SIG-M5 (cell line): Measurements from ENCODE around the gene FBXW9.
"Not testable (repeated sequence)": the region's sequence is repeated elsewhere in the genome, so short reads cannot be mapped to it uniquely, and the experiment has no call there.

Experiments
- DNase-seq: peaks from one replicate; lab custom pipeline; 2025; lab: John Stamatoyannopoulos, UW

FBXW9 gene

DNA sequence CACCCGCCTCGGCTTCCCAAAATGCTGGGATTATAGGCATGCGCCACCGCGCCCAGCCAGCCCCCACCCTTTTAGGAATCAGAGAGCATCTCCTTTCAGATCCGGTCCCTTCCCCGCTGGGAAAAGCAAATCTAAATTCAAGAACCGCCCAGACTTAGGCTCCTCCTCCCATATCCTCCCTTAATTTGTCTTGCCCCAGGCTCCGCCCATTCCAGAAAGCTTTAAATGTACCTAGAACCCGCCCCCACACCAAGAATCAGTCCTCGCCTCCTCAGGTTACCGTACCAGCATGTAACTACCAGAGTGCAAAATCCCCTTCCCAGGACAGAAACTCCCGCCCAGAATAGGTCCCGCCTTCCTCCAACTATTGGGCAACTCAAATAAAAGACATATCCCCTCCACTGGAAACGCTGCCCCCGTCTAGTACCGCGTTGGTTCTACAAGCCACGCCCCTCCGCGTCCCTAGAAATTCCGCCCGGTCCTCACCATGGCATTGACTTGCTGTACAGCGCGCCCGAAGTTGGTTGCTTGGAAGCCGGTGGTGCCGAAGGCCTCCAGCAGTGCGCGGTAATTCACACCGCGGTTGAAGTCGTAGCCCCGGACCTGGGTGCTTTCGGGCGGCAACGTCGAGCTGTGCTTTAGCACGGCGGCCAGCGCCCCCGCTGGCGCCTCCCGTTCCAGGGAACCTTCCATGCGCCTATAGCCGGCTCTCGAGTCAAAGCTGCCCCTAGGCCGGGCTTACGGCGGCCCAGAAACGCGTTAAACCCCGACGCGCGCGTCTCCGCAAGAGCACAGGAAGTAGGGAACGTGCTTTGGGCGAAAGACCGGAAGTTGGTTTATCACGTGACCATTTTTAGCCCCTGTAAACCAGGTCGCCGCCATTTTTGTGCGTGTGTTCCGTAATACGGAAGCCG, 15.1 kb downstream of the FBXW9 start, which contains the start of gene DHPS:
Gene DHPS (minus strand): TSS at position 807 of the 914 bp plus-strand sequence. CDS start 114 bp downstream, at position 693.
- peak; percentile 80 for DNase-seq

DNA sequence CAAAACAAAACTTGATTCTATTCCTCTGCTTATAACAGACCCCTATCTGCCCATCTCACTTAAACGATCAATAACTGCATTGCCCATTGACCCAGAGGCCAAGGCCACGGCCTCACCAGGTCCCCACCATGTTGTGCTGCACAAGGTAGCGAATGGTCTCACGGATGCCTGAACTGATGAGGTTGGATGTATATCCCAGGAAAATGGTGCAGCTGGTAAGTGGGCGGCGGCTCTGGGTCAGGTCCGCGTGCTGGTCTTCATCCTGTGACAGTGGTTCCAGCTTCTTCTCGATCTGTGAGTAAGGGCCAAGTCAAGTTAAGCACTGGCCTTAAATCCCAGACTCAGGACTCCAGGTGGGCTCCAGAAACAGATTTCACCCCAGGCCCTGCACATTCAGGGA, 16.4 kb downstream of the FBXW9 start:
- DNase-seq = no peak

DNA sequence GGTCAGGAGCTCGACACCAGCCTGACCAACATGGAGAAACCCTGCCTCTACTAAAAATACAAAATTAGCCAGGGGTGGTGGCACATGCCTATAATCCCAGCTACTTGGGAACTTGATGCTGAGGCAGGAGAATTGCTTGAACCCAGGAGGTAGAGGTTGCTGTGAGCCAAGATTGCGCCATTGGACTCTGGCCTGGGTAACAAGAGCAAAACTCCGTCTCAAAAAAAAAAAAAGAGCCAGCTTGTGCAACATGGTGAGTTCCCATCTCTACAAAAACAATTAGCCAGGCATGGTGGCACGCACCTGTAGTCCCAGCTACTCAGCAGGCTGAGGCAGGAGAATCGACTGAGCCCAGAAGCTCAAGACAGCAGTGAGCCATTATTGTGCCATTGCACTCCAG, 18.4 kb downstream of the FBXW9 start:
- DNase-seq = not testable (repeated sequence)

DNA sequence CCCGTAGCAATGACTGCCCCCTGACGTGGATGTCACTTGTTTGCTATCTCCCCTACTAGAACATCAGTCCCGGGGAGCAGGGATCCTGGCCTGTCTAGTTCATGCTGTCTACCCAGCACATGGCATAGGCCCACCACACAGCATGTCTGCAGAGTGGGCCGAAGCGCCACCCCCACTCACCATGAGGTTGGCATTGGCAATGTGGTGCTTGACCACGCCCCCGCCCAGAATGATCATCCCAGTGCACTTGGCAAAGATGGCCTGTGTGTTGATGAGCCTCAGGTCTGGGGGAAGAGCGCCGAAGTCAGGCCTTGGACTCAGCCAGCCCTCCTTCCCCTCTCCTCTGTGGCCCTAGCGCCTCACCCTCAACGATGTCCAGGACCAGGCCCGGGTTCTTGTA, 19.5 kb downstream of the FBXW9 start:
- DNase-seq = no peak

DNA sequence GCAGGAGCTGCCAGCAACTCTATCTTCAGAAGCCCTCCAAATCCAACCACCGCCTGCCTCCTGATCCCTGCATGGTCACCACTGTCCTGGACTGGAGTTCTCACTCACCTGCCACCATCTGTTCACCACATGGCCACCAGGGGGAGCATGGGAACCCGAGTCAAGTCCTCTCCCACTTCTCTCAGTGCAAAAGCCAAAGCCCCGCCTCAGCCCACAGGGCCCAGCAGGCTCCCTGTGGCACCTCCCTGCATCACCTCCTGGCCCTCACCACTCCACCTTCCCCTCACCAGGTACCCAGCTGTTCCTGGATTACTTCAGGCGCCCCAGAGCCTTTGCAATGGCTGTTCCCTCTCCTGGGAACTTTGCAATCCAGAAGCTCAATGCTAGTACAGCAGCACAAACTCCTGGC, 20.0 kb downstream of the FBXW9 start:
- no peak for DNase-seq

DNA sequence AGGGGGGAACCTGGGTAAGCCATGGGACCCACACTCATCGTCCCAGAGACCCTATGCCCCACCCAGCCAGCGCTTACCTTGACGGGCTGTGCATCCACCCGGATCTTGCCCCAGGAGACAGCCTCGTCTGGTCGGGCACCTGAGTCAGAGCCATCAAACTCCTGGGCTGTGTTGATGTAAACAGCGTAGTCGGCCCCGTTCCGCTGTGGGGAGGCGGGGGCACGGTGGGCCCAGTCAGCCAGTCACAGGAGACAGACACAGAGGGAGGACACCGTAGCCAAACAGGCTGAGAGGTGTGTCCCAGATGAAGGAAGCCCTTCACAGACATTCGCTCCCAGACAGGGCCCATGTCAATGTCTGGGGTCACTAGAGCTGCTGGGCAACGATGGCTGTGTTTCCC, 20.5 kb downstream of the FBXW9 start:
- no peak for DNase-seq

DNA sequence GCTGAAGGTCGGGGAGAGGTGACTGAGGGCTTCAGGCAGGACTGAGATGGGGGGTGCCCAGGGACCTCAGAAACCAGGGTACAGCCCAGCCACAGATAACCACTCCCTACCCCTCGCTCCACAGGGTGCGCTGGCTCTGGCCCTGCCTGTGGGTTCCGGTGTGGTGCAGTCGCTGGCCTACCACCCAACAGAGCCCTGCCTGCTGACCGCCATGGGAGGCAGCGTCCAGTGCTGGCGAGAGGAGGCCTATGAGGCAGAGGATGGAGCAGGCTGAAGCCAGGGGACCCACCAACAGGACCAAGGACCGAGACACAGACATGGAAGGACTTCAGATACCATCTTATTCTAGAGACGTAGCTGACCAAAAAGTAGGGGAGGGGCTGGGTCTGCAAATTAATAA, 21.0 kb downstream of the FBXW9 start:
- no peak for DNase-seq

DNA sequence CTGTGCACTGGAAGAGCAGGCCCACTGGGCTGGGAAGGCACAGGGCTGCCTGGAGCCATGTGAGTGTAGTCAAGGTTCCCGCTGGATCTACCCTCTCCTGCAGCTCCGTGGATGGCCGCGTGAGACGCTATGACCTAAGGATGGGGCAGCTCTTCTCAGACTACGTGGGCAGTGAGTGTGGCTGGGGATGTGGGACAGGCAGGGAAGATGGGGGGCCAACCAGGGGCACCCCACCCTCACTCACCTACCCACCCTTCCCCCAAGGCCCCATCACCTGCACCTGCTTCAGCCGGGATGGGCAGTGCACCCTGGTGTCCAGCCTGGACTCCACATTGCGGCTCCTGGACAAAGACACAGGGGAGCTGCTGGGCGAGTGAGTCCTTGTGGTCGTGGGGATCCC, 23.7 kb downstream of the FBXW9 start:
- DNase-seq = no peak

DNA sequence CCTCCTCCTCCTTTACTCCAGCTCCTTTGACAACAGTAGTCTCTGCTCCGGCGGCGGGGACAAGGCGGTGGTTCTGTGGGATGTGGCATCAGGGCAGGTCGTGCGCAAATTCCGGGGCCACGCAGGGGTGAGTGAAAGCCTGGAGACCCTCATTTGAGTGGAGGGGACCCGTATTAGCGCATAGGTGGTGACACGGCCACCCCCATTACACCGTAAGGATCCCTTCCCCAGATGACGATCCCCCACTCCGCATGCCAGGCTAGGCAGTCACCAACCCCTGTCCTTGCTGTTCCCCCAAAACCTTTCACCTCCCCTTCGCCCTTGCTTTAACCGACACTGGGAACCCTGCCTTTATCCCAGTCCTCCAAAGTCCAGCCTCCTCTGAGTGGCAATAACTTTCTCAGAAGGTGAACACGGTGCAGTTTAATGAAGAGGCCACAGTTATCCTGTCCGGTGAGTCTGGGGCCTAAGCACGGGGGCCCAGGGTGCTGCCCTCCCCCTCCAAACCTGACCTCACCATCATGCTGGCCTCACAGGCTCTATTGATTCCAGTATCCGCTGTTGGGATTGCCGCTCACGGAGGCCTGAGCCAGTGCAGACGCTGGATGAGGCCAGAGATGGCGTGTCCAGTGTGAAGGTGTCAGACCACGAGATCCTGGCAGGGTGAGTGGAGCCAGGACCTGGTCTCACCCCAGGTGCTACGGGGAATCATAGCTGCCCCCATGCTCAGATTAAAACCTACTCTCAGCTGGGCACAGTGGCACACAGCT, 26.1 kb downstream of the FBXW9 start:
- no peak for DNase-seq

DNA sequence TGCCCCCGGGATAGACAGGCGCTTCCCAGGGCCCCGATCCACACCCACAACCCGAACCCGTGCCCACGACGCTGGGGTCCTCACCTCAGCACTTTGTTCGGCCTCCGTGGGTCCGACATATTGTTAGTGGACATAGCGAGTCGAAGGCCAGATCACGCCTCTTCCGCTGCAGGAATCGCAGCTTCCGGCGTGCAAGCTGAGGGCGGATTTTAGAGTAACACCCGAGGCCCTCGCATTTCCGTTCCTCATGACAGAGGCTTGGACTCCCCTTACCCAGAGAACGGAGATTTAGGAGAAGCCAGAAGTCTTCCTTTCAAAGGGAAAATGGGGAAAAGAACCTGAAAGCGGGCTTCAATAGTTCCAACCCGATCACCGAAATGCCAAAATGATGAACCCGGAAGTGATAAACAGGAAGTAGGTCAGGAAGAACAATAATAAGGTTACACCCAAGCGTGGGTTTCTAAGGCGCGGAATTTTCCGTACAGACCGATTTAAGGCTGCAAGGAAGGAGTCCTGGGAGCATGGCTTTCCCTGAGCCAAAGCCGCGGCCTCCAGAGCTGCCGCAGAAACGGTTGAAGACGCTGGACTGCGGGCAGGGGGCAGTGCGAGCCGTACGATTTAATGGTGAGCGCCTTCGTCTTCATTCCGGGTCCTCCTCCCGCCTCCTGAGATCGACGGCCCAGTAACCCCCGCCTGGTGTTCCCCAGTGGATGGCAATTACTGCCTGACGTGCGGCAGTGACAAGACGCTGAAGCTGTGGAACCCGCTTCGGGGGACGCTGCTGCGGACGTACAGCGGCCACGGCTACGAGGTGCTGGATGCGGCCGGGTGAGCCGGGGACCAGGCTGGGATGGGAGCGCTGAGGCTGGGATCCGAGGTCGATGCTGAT, 26.9 kb downstream of the FBXW9 start:
- DNase-seq = no peak

DNA sequence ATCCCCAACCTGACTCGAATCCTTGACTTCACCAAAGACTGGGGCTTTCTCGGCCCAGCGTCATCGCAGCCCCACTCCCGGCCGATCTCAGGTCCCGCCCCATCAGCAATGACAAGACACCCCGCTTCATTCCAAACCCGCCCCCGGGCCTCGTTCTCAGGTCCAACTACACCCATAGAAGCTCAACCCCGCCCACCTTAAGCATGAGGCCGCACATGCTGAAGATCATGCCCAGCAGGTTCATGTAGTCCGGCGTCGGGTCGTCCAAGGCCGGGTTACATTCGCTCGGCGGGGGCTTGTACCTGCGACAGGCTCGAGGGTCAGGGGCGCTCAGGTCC, 27.5 kb downstream of the FBXW9 start:
- DNase-seq = no peak

DNA sequence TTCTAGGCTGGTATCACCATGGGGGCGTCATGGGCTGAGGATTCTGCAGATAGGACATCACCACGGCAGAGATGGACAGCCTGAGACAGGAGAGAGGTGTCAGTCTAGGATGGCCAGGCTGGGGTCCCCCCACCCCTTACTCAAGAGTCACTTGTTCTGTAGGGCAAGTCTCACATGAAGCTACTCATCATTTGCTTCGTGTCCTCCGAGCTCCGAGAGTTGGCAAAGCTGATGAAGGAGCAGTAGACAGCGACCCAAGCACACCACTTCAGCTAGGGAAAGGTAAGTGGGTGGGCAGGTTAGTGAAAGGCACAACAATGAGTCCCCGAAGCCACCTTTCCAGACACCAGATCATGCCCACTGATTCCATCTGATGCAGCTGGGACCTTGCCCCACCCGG, 28.1 kb downstream of the FBXW9 start:
- no peak for DNase-seq

DNA sequence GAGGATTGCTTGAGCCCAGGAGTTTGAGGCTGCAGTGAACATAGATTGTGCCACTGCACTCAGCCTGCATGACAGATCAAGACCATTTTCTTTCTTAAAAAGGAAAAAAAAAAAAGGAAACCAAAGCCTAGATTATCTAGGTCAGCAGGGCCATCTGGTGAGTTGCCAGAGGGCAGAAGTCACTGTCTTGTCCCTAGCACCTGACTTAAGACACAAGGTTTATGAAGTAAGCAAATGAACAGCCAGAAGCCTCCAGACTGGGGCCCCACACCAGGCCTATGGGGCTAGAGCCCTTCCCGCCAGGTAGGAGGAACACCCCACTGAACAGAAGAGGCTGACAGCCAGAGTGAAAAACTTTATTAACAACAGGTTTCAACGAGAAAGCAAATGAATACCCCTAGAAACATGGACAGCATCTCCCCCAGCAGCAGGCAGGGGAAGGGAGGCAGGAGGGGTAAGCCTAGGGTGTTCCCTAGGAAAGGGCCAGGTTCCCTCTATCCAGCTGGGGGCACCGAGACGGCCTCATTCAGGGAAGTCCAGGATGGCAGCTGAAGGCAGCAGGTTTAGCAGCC, 28.6 kb downstream of the FBXW9 start:
- no peak for DNase-seq

DNA sequence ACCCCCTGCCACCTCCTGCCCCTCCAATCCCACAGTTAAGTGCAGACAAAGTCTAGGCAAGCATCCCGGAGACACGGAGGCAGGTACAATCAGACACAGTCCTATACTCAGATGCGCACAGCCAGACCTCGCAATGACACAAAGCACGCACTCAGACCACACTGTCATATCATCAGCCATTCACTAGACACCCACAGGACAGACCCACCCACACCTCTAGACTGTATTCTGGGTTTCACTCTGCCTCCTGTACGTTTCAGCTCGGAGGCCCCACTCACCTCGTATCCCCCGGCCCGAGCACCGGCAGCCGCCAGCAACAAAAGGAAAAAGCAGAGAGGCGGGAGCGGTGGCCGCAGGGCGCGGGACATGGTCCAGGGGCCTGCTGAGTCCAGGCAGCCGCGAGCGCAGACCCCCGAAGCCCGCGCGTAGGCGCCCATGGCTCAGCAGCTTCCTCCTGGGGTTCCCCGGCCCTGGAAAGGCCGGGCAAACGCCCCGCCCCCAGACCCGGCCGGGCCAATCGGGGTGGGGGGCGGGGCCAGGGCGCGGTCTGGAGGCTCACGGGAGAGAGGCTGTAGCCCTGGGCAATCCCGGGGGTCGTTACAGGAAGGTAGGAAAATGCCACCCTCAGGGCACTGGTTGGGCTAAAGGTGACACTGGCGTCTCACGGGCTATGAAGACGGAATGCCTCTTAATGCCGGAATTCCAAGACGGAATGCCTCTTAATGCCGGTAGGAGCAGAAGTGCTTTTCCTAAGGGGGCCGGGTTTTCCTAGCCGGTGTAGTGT, 30.0 kb downstream of the FBXW9 start, which contains the start of the genes MAN2B1 and WDR83:
Gene MAN2B1 (minus strand): TSS at position 478 of the 784 bp plus-strand sequence. CDS start 41 bp downstream, at position 437.
Gene WDR83 (plus strand): TSS at position 543 of the 784 bp plus-strand sequence. CDS start 2,984 bp downstream, outside the sequence.
- DNase-seq = no peak

DNA sequence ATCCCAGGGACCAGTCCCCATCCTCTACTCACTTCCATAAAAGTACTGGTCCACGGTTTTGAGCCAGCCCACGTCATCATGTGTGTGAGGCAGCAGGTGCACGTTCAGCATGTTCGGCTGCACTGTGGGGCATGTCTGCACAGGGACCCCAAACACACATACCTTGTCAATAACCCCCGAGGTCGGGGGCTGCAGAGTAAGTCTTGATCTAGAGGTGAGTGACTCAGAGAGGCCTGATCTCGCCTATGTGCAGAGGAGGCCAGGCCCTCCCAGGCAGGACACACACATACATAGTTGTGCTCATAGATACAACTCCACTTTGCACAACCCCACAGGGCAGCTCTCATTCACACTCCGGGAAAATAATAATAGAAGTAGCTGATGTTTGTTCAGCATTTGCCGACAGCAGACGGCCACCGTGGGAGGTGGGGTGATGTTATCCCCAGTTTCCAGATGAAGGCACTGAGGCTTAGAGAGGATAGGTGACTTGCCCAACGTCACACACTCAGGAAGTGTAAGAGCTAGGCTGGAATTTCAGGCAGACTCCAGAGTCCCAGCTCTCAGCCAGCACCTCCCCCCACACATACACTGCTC, 30.7 kb downstream of the FBXW9 start:
- DNase-seq = no peak

DNA sequence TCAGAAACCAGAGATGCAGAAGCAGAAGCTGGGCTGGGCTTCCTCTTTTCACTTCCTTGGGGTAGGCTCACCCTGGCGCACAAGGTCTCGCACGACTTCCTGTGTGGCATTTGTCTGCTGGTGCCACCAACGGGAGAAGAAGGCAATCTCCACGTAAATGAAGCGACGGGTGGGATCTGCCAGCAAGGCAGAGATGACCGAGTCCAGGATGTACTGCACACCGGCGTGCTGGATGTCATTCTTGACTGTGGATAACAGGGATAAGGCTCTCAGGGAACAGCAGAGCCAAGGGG, 31.2 kb downstream of the FBXW9 start:
- peak; percentile 49 for DNase-seq

DNA sequence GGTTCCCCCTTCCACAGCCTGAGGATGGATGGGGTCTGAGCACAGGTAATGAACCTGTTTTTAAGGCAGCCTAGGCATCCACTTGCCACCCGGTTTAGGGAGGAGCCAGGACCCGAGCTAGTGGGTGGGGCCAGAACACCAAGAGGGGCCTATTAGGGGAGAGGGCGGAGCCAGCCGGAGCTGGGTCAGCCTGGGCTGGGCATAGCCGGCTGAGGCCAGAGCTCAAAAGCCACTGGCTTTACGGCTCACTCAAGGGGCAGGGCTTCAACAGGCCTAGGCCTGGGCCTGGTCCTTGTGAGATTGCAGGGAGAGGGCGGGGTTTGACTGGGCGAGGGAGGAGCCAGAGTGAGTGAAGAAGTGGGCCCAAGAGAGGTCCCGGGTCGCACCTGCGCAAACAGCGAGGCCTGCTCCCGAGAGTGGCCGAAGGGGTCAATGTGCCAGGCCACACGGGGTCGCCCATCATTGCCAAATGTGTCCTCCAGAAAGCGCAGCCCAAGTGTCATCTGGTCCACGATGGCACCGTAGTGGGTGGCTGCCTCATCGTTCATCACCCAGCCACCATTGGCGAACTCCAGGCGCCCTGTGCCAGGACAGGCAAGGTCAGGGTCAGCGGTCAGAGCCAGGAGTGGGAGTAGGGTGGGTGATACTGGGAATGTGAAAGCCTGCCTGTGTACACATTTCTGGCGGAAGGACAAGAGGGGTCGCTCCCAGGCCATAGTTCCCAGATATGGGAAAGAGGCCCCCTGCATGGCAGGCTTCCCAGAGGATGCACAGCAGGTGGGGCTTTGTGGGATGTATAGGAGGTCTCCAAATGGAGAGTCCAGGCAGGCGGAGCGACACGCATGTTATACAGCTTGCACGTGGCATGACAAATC, 31.8 kb downstream of the FBXW9 start:
- no peak for DNase-seq

DNA sequence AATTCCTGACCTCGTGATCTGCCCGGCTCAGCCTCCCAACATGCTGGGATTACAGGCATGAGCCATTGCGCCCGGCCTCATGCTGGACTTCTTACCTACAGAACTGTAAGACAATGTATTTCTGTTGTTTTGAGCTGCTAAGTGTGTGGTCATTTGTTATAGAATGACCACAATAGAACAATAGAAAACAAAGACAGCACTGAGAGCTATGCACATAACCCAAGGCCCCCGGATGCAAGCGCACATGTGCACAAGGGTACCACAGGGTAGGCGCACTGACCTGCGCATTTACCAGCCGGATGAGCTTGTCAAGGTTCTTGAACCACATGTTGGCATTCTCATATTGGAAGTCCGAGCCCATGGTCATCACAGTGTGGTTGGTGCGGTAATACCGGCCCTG, 35.5 kb downstream of the FBXW9 start:
- no peak for DNase-seq

DNA sequence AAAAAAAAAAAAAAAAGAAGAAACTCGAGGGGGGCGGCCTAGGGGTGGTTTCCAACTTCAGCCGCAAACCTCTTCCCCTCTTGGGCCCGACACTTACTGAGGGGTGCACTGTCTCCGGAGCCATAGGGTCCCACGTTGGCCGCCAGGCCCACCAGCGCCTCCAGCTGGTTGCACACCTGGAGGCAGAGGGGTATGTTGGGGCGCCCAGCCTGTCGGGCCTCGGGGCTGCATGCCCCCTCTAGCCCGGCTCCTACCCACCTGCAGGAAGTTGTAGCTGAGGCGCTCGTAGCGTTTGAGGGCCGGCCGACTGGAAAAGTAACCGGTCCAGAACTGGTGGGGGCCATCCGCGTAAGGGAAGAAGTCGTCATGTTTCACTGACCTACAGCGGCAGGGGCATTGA, 38.5 kb downstream of the FBXW9 start:
- no peak for DNase-seq
